Pancreas (tissue), 10 donors: Measurements from ENCODE around the gene CHST1. TPM values are rescaled to one million over a fixed set of nuclear protein-coding genes. Genes with fewer than 3 reads are reported as not detected.

Experiments used
- ATAC-seq, 4 donors: fragments of 200-7000 bp; cut with Tn5 transposase; one replicate each; pipeline versions ENCODE4 v1.8.0 to v1.9.1; 2020; ENCODE audit warnings: mild to moderate bottlenecking in 4 of 4, moderate library complexity in 4 of 4
- DNase-seq, 6 donors: peaks; one replicate each; pipeline ENCODE4 v3.0.0-alpha.2; 2020
- FAIRE-seq: peaks from 2 replicates; lab custom pipeline; 2012; peaks lifted over from hg19 to GRCh38; lab: Jason Lieb, UNC
- H3K27ac ChIP-seq, 4 donors: fragments of 200-600 bp; sonication (generic); 1 replicate in 3 of 4; 2 replicates in 1 of 4; pipeline versions ENCODE4 v1.5.0 to v1.8.0; 2020
- H3K27me3 ChIP-seq, 4 donors: fragments of 200-600 bp; one replicate each; pipeline ENCODE4 v1.8.0; 2021
- H3K36me3 ChIP-seq, 3 donors: fragments of 200-600 bp; sonication (generic) in 1 of 3; one replicate each; pipeline versions ENCODE4 v1.5.0 to v1.8.0; 2020 to 2021
- H3K4me1 ChIP-seq, 3 donors: fragments of 200-600 bp; one replicate each; pipeline ENCODE4 v1.8.0; 2021
- H3K4me3 ChIP-seq, 4 donors: fragments of 200-600 bp; sonication (generic) in 2 of 4; one replicate each; pipeline versions ENCODE4 v1.5.0 to v1.8.0; 2020 to 2021
- H3K9me3 ChIP-seq, 4 donors: fragments of 200-600 bp; one replicate each; pipeline ENCODE4 v1.8.0; 2021
- WGBS, 2 donors: extraction: QIAGEN DNeasy Blood & Tissue Kit; methylation state at CpG; one replicate each; pipeline ENCODE4 v1.1.7; 2013; 5-methylcytosine and 5-hydroxymethylcytosine counted together
- intact Hi-C, 3 donors: fragments of 100-400 bp; cut with DNase I; formaldehyde crosslinking; loops; one replicate each; pipeline versions ENCODE4 v1.11.1 to v1.14.2; 2022
- polyA plus RNA-seq, 2 donors: library from polyadenylated mRNA; stranded (reverse); fragments of 200-250 nt; gene quantifications; one replicate each; pipeline ENCODE4 v1.2.3, GENCODE V29; 2013
- total RNA-seq, 6 donors: library from RNA; stranded (reverse); fragmentation: NEBNext Ultra II Directional in 4 of 6; extraction: Animal tissue kit (Norgen Biotek cat#: 25700) in 4 of 6; gene quantifications; one replicate each; pipeline versions ENCODE4 v1.2.1 to v1.2.4, GENCODE V29; 2021 to 2023
- TF ChIP-seq, protein P1 (sequence below), 4 donors: fragments of 200-600 bp; sonication (generic) in 3 of 4; IDR thresholded peaks; one replicate each; pipeline versions ENCODE4 v1.5.0 to v1.8.0; 2021; ENCODE audit warnings: antibody characterized with exemption in 4 of 4
- donor health status: healthy with polysubstance abuse.
- donor health status: DM: no; HTN: no; CAD: no; lungs with moderate emphysema.
- donor health status: DM: no; HTN: no; CAD: no.
- donor health status: control.
- donor health status: control.
- donor health status: Bipolar disorder and iron deficiency.
- donor health status: DM: yes; HTN: yes; CAD: no.
- donor health status: DM: no; HTN: no; CAD: no.
- donor health status: DM: no; HTN: no; CAD: no.
- donor health status: DM: yes; HTN: yes; CAD: no.

The CHST1 gene
- total and polyA plus RNA-seq, 8 donors: 0.23 to 4.8 (median 0.65) TPM

DNA sequence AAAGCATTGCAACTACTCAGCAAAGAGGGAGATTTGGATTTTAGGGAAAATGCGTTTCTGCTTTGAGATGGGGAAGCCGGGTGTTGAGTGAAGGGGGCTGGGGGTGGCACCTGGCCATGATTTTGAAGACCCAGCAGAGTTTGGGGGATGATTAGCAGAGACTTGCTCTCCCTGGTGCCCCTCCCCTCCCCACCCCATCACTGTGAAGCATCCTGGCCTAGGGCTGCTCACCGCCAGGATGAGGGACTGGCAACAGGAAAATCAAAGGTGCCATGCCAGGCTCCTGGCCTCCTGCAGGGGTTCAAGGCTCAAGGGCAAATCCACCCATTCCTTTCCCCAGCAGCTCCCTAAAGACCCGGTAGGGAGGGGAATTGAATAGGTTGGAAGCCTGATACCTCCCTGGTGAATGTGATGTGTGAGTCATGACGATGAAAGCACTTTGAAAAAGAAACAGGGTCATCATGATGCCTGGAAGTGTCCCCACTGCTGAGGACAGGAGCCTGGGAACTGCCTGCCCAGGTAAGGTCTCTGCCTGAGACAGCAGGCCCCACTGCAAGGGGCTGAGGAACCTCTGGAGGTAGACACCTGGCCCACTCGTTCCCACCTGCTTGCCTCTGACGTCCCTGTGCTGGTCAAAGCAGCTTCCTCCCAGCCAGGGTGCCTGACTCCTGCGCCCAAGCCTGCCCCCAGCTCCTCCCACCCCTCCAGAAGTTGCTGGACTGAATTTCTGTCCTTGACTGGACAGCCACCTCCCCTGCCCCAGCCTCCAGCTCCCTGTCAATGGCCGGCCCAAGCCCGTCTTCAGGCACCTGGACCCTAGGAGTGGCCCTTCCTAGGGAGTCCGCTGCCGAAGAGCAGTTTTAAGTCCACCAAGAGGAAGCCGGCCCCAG is 1.7 kb downstream of the CHST1 start:
- H3K27ac ChIP-seq: no peak overlapping the region
- 55 to 61% methylated on average over 13 of the region's 13 CpGs for WGBS, 2 donors
- no peak for ATAC-seq

DNA sequence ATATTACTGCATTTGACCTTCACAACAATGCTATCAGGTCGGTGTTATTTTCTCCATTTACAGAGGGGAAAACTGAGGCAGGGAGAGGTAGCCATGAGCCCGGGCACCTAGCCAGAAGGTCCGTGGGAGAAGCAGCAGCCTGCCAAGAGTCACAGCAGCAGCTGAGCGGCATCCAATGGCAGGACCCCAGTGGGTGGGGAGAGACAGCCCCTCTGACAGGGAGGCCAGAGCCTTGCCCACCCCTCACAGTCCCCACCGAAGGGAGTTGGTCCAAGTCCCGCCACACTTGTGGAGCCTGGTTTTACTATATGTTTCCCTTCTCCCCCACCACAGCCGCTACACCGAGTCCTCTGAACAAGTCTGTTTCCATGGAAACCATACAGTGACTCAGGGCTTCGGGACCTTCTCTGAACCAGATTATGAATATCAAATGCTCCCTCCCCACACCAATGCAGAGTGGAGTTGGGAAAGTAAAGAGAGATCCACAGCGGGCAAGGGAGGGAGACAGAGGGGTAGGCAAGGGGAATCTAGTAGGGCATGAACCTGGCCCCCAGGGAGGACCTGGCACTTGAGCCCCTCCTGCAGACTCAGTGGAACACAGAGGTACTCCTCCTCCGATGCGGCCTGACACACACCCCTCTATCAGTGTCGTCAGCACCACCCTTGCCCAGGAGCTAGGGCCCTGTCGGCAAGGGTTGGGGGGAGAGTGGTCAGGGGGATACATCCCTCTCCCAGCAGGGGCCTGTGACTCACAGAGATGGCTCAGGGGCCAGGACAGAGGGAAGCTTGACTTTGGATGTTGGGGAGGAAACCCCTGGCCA is 2.5 kb downstream of the CHST1 start:
- ATAC-seq: no peak

More for the DNA sequence above, 1.7 kb downstream of the CHST1 start:
- TF ChIP-seq, protein P1, sequence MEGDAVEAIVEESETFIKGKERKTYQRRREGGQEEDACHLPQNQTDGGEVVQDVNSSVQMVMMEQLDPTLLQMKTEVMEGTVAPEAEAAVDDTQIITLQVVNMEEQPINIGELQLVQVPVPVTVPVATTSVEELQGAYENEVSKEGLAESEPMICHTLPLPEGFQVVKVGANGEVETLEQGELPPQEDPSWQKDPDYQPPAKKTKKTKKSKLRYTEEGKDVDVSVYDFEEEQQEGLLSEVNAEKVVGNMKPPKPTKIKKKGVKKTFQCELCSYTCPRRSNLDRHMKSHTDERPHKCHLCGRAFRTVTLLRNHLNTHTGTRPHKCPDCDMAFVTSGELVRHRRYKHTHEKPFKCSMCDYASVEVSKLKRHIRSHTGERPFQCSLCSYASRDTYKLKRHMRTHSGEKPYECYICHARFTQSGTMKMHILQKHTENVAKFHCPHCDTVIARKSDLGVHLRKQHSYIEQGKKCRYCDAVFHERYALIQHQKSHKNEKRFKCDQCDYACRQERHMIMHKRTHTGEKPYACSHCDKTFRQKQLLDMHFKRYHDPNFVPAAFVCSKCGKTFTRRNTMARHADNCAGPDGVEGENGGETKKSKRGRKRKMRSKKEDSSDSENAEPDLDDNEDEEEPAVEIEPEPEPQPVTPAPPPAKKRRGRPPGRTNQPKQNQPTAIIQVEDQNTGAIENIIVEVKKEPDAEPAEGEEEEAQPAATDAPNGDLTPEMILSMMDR (IDR thresholded peaks at IDR 0.05): no peak
- H3K4me1 ChIP-seq: peaks cover 0 to 7% (median 6%) of the 10 kb centered on the region in 3 donors
- intact Hi-C loops: no loop called here
- no peaks in the 10 kb centered on the region for H3K9me3 ChIP-seq
- no peaks in the 10 kb centered on the region for H3K36me3 ChIP-seq
- DNase-seq (peak in 1 of 6 donors; percentile 56), FAIRE-seq (no peak)
- peaks cover 0 to 5% (median 0%) of the 10 kb centered on the region in 4 donors for H3K27me3 ChIP-seq
- H3K4me3 ChIP-seq: peak overlapping the region in 2 of 4 donors; percentile 54 to 72

DNA sequence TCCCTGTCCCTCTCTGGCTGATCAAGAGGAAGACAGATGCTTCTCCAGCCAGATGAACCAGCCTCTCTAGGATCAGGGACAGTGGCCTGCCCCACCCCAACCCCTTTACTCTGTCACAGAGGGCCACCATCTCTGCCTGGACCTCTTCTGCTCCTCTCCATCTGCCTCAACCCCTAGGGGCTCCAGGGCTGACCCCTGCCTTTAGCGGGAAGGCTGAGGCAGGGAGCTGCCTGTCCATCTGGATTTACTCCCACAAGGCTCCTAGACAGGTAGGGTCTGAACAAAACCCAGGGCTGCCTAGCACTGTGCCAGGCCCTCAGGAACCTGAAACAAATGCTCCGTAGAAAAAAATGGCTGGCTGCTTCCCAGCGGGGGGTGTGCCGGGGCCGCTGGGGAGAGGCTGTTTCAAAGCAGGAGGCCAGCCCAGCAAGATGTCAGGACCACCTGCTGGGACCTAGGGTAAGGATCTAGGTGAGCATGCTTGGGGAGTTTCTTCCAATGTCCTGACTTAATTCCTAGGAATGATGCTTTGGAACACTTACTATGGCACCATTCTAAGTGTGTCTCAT is 3.2 kb downstream of the CHST1 start:
- DNase-seq (peak in 1 of 6 donors; percentile 29), ATAC-seq (no peak), FAIRE-seq (no peak)
- intact Hi-C loops: no loop called here
- TF ChIP-seq, protein P1 (IDR thresholded peaks at IDR 0.05): no peak
- Histone ChIP-seq H3K9me3 (no peaks in the 10 kb centered on the region), H3K27me3 (peaks cover 0 to 5% (median 0%) of the 10 kb centered on the region in 4 donors), H3K27ac (no peak overlapping the region), H3K36me3 (no peaks in the 10 kb centered on the region), H3K4me1 (peaks cover 0 to 7% (median 6%) of the 10 kb centered on the region in 3 donors), H3K4me3 (no peak overlapping the region)
- 29 to 48% methylated on average over 5 of the region's 5 CpGs for WGBS, 2 donors

More for the DNA sequence above, 2.5 kb downstream of the CHST1 start:
- peaks cover 0 to 5% (median 0%) of the 10 kb centered on the region in 4 donors for H3K27me3 ChIP-seq
- H3K36me3 ChIP-seq: no peaks in the 10 kb centered on the region
- WGBS, 2 donors: 39% methylated on average over 14 of the region's 14 CpGs
- peaks cover 0 to 7% (median 6%) of the 10 kb centered on the region in 3 donors for H3K4me1 ChIP-seq
- TF ChIP-seq, protein P1 (IDR thresholded peaks at IDR 0.05): no peak
- no peaks in the 10 kb centered on the region for H3K9me3 ChIP-seq
- DNase-seq (peak in 1 of 6 donors; percentile 36), FAIRE-seq (no peak)
- no peak overlapping the region for H3K4me3 ChIP-seq
- intact Hi-C loops: no loop called here
- H3K27ac ChIP-seq: no peak overlapping the region

DNA sequence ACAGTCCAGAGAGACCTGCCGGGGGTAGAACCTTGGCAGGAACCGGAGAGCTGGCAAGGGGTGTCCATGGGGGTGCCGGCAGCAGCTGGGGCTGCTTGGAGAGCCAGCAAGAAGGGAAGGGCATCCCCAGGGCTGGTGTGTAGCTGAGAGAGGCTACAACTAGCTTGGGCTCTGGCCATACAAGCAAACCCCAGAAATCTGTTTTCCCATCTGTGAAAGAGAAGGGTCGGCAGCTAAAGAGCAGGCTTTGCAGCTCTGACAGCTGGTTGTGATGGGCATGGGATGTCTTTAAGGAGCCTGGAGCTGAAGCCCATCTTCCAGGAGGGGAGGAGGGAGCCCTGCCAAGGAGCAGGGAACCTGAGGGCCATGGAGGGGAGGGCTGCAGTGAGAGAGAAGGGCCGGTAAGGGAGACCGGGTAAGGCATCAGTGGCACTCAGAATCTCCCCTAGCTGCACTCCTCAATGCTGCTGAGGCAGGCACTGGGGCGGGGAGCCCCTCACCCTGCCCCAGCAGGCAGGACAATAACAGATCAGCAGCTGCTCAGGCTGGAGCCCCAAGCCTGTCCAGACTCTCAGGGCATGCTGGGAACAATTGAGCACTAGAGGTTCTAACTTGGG is 3.9 kb downstream of the CHST1 start:
- Histone ChIP-seq H3K4me1 (peaks cover 0 to 7% (median 6%) of the 10 kb centered on the region in 3 donors), H3K27me3 (peaks cover 0 to 5% (median 0%) of the 10 kb centered on the region in 4 donors), H3K4me3 (no peak overlapping the region), H3K36me3 (no peaks in the 10 kb centered on the region), H3K9me3 (no peaks in the 10 kb centered on the region), H3K27ac (no peak overlapping the region)
- peak in 1 of 6 donors; percentile 30 for DNase-seq
- intact Hi-C loops: no loop called here
- no peak for ATAC-seq
- TF ChIP-seq, protein P1 (IDR thresholded peaks at IDR 0.05): no peak
- 37 to 39% methylated on average over 7 of the region's 7 CpGs for WGBS, 2 donors
- FAIRE-seq: no peak
